IPS-18c (cell line): Measurements from ENCODE around the gene SMARCA2.

ENCODE experiments used
- H3K4me3 ChIP-seq: 2 replicates; pipeline ENCODE4 v1.7.0; 2013; ENCODE audit warnings: low read depth, mild to moderate bottlenecking, low read length, moderate library complexity; ENCODE audit not compliant: insufficient read depth
- H3K9me3 ChIP-seq: one replicate; pipeline ENCODE4 v1.6.1; 2013; ENCODE audit warnings: mild to moderate bottlenecking, low read length, moderate library complexity; ENCODE audit not compliant: control insufficient read depth, insufficient read depth

Gene SMARCA2

DNA sequence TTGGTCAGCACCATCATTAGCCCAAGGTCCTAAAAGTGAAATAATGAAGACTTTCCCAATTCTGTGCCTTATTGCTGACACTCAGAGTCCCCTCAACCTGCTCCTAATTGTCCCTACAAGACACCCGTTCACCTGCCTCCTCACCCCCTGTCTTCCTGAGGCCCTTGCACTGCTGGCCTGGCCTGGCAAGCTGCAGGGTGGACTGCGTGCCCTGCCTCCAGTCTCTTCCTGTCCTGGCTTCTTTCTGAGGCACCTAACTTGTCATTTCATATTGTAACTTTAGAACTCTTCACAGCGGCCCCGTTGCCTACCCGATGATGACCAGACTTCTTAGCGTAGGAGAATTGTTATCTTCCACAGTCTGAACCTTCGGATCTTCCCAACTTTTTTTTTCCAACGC lies 153.9 kb downstream of the SMARCA2 start:
- Histone ChIP-seq H3K9me3 (no peaks in the 10 kb centered on the region), H3K4me3 (no peak overlapping the region)

DNA sequence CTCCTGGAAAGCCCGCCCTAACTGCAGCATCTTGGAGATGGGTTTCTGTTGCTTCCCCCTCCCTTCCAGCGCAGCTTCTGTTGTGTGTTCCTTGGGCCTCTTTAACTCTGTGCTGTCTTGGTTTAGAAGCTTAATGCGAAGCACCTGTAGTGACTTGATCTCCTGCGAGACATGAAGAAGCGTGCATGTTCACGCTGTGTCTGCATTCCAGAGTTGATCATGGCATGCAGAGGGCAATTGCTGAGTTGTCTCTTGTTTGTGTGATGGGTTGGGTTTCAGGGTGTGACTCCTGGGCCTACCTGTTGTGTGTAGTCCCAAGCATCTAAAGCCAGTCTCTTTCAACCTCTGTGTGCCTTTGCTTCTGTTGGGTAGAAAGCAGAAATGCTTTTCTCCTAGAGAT lies 155.6 kb downstream of the SMARCA2 start:
- no peak overlapping the region for H3K4me3 ChIP-seq
- H3K9me3 ChIP-seq = no peaks in the 10 kb centered on the region

GRCh38 chr9:2173170-2173569 lies 158.0 kb downstream of the SMARCA2 start:
- Histone ChIP-seq H3K9me3 (no peaks in the 10 kb centered on the region), H3K4me3 (no peak overlapping the region)

- no peak overlapping the region for H3K4me3 ChIP-seq
- no peaks in the 10 kb centered on the region for H3K9me3 ChIP-seq
Measured at GRCh38 chr9:2173861-2174260, 158.7 kb downstream of the SMARCA2 start.

- Histone ChIP-seq H3K9me3 (no peaks in the 10 kb centered on the region), H3K4me3 (no peak overlapping the region)
Measured at GRCh38 chr9:2174306-2174705, 159.2 kb downstream of the SMARCA2 start.

DNA sequence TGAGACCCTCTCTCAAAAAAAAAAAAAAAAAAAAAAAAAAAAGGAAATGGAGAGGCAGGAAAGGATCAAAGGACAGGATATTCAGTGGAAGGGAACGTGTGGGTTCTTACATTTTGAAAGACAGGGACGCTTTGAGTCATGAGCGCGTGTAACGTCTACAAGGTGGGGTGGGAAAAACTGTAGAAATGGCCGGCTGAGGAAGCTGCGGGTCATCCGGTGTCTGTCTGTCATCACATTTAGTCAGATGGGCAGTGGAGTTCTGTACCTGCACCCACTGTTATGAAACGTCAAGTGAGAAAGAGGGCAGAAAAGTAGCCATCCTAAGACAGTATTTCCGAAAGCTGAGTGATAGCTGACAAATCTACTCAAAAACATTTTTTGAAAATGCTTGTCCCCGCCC lies 159.8 kb downstream of the SMARCA2 start:
- Histone ChIP-seq H3K9me3 (no peaks in the 10 kb centered on the region), H3K4me3 (no peak overlapping the region)

- Histone ChIP-seq H3K4me3 (no peak overlapping the region), H3K9me3 (no peaks in the 10 kb centered on the region)
Measured at GRCh38 chr9:2177121-2177520, 162.0 kb downstream of the SMARCA2 start.

DNA sequence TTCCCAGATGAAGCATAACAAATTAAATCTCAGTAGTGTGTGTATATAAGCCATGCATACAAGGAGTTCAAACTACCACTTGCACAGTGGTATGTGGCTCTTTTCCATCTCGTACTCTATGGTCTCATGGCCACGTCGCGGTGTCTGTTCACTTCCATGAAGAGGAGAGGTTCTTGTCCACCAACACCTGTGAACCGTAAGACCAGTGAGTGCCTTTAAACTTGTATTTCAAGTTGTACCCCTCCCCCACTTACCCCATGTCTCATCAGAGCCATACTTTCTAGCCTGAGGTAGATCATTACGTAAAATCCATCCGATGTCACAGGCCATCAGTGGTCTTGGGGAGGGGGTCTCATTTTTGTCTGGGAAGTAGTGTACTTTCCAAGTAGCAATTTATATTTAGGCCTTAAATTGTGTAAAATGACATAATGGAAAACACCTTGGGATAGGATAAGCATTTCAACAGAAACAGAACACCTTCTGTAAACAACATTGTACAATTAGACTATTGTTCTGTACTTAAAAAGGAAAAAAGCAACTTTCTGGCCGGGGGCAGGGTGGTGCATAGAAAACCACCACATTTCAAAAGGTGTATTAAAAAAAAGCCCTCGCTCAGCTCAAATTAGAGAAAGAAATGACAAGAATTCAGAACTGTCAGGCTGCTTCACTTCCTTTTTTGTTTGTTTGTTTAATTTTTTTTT lies 163.0 kb downstream of the SMARCA2 start:
- no peak overlapping the region for H3K4me3 ChIP-seq
- no peaks in the 10 kb centered on the region for H3K9me3 ChIP-seq

- Histone ChIP-seq H3K9me3 (no peaks in the 10 kb centered on the region), H3K4me3 (no peak overlapping the region)
Measured at GRCh38 chr9:2179567-2179966, 164.4 kb downstream of the SMARCA2 start.

- Histone ChIP-seq H3K9me3 (no peaks in the 10 kb centered on the region), H3K4me3 (no peak overlapping the region)
Measured at GRCh38 chr9:2180154-2180553, 165.0 kb downstream of the SMARCA2 start.

DNA sequence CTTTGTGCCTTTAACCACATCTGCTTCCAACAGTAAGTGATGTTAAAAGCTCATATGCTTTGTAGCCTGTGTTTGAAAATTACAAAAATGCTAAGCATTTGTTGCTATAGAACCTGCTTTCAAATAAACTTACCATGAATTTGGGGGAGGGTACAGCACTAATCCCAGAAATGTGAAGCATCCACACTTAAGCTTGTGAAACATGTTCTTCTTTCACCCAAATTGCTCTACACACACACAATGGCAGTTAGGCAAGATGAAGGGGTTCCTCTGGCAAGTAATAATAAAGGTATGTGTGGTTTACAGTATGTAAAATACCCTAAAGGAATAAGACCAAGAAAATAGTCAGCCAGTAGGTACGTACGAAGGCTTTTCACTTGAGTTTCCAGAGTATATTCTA lies 165.6 kb downstream of the SMARCA2 start:
- no peak overlapping the region for H3K4me3 ChIP-seq
- no peaks in the 10 kb centered on the region for H3K9me3 ChIP-seq

DNA sequence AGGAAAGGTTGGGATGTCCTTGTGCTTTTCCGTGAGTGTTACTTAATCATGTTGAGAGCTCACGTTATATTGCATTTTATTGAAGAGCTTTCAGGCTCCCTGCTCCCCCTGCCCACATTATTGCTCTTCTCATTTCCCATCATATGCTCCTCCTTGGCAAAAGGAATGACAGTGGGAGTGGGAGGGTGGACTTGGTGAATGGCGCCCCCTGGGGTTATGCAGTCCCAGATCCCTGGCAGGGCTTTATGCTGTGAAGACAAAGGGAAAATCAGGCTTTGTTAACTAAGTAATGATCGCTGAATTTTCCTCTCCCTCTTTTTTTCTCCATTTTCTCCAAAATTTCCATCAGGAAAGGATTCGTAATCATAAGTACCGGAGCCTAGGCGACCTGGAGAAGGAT lies 166.6 kb downstream of the SMARCA2 start:
- no peak overlapping the region for H3K4me3 ChIP-seq

DNA sequence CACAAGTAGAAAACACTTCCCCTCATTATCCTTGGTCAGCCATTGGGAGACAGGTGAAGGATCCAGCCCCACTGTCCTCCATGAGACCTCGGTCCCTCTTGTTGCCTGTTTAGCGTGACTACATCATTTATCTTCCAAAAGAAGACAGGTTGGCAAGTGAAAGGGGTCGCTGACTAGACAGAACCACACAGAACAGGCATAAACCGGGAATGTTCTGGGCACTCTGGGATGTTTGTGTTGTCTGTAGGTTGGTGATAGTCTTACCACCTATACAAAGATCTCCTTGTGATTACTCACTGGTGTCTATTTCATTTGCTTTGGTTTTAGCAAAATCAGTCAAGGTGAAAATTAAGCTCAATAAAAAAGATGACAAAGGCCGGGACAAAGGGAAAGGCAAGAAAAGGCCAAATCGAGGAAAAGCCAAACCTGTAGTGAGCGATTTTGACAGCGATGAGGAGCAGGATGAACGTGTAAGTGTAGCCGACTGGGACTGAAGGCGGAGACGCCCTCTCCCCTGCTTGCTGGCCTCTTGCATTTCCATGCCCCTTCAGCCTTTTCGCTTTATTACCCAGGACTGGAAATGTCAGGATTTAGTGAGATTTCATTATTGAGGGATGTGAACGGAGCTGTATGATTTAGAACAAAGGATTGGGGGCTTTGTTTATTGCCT lies 175.9 kb downstream of the SMARCA2 start:
- Histone ChIP-seq H3K4me3 (no peak overlapping the region), H3K9me3 (no peaks in the 10 kb centered on the region)

More for the DNA sequence above, 166.6 kb downstream of the SMARCA2 start:
- H3K9me3 ChIP-seq = no peaks in the 10 kb centered on the region

DNA sequence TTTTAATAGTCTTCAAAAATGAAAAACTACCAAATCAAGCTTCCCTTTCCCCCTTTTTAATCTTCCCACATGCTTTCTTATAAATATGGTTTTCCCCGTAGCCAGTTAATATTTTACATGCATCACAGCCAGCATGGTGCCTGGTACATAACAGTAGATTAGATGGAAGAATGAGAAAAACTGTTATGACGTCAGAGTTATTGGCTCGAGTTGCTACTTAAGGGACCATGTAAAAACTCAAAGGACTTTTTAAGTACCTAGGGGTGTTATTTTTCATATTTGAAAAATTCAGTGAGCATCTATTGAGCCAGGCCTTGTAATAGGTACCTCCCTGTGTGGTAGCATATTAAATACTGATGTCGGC lies 176.4 kb downstream of the SMARCA2 start:
- Histone ChIP-seq H3K4me3 (no peak overlapping the region), H3K9me3 (no peaks in the 10 kb centered on the region)

- H3K9me3 ChIP-seq = no peaks in the 10 kb centered on the region
Measured at GRCh38 chr9:2192356-2192979, 177.3 kb downstream of the SMARCA2 start.

GRCh38 chr9:2193552-2193951 lies 178.4 kb downstream of the SMARCA2 start:
- Histone ChIP-seq H3K4me3 (no peak overlapping the region), H3K9me3 (no peaks in the 10 kb centered on the region)

More at GRCh38 chr9:2192356-2192979, 177.3 kb downstream of the SMARCA2 start:
- no peak overlapping the region for H3K4me3 ChIP-seq

DNA sequence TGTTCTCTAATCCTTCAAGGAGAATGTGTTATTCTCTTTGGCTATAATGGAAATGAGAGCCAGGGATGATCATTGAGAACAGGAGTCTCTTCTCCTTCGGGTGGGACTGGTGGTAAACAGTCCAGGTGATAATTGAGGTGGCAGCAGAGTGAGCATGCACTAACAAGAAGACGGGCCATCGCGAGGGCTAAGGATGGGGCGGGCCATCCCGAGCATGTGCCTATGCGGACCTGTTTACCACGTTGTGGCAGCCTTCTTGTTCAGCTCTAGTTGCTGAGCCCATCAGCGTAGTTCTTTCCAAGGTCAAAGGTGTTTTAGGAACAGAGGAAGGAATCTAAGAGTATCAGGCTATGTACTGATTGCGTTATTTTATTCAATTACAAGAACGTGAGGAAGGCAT lies 180.1 kb downstream of the SMARCA2 start:
- H3K4me3 ChIP-seq = no peak overlapping the region
- H3K9me3 ChIP-seq = peaks cover 3% of the 10 kb centered on the region

DNA sequence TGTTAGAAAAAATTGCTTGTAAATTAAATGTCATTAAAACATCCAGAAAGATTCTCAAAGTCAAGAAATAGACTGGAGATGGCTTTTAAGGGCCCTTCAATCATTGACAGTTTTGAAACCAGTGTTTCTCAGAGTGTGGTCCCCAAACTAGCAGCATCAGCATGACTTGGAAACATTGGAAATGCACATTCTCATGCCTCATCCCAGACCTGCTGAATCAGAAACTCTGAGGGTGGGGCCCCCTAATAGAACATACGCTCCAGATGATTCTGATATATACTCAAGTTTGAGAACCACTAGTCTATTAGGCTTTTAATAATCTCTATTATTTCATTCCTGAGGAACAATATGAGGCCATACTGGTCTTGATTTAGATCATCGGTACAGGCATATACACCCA lies 181.6 kb downstream of the SMARCA2 start:
- peaks cover 8% of the 10 kb centered on the region for H3K9me3 ChIP-seq
- no peak overlapping the region for H3K4me3 ChIP-seq
